ENCODE measurements around the gene CDH24.

CDH24 gene

DNA sequence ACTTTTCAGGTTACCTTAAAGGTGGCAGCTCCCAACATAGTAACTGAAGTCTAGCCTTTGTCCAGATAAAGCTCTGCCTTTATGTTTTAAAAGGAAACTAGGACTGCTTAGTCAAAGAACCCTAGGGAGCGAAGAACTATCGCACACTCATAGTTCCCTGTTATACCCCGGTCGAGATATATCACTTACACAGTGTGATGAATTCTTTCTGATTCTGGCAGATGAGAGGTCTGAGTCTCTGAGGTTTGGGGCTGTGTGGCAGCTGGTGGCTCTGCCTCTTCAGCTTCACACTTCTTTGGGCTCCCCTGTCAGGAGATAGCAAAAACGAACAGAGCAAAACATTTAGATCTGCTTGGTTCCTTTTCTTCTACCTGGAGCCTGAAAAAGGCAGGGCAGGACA is 20.6 kb upstream of the CDH24 start:
- no peak for DNase-seq (ENCODE audit: low spot score)
- in situ Hi-C loops (cut with MboI; ENCODE audit: low sequenced_read_pairs, unreplicated experiment): no loop called here
- TF ChIP-seq, protein P1, sequence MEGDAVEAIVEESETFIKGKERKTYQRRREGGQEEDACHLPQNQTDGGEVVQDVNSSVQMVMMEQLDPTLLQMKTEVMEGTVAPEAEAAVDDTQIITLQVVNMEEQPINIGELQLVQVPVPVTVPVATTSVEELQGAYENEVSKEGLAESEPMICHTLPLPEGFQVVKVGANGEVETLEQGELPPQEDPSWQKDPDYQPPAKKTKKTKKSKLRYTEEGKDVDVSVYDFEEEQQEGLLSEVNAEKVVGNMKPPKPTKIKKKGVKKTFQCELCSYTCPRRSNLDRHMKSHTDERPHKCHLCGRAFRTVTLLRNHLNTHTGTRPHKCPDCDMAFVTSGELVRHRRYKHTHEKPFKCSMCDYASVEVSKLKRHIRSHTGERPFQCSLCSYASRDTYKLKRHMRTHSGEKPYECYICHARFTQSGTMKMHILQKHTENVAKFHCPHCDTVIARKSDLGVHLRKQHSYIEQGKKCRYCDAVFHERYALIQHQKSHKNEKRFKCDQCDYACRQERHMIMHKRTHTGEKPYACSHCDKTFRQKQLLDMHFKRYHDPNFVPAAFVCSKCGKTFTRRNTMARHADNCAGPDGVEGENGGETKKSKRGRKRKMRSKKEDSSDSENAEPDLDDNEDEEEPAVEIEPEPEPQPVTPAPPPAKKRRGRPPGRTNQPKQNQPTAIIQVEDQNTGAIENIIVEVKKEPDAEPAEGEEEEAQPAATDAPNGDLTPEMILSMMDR (IDR thresholded peaks at IDR 0.05; ENCODE audit: borderline replicate concordance, control extremely low read depth, extremely low read depth, insufficient read depth, missing control alignments): no peak

DNA sequence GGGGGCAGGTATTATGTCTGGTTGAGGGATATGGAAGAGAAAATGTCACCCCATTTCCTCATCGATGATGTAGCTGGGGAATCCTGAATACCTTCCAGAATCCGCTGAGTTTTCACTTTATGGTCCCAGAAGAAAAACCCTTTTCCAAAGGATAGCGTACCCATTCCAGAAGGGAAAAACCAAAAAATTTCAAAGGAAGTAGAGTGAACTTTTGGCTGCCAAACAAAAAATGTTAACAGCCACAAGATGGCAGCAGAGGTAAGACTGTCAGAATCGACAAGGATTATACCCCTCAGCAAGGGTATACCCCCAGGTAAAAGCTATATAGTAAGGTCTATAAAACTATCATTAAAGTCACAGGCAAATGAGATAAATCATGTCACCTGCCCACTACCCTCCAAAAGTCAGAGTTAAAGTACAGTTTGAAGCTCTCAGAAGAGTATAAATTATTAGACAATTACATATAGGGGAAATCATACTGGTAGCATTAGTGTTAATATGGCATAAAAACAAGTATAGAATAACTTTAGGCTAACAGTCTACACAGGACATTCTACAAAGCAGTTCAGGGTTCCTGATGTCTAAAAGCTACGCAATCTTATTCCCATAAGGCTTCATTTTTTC is 19.6 kb upstream of the CDH24 start:
- TF ChIP-seq, protein P1 (IDR thresholded peaks at IDR 0.05; ENCODE audit: borderline replicate concordance, control extremely low read depth, extremely low read depth, insufficient read depth, missing control alignments): peak; percentile 40
- in situ Hi-C loops (cut with MboI; ENCODE audit: low sequenced_read_pairs, unreplicated experiment): no loop called here

DNA sequence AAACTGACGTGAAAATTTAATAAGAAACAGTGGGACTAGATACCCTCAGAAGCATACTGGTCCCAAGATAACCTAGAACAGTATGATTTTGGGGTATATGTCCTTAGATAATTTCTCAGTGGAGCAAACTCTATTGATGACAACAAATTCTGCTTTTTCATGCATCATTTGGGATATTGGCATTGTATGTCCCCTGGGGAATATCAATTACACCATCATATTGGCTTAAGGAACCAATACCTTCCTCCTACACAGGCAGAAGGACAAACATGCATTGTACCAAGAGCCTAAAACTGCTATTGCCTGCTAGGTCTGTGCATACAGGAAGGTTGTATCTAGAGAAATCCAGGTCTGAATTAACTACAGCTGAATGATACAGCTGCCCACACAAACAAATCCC is 17.6 kb upstream of the CDH24 start:
- TF ChIP-seq, protein P1 (IDR thresholded peaks at IDR 0.05; ENCODE audit: borderline replicate concordance, control extremely low read depth, extremely low read depth, insufficient read depth, missing control alignments): no peak
- in situ Hi-C loops (cut with MboI; ENCODE audit: low sequenced_read_pairs, unreplicated experiment): no loop called here
- DNase-seq (ENCODE audit: low spot score): no peak

More for the DNA sequence above, 19.6 kb upstream of the CDH24 start:
- DNase-seq (ENCODE audit: low spot score): no peak

DNA sequence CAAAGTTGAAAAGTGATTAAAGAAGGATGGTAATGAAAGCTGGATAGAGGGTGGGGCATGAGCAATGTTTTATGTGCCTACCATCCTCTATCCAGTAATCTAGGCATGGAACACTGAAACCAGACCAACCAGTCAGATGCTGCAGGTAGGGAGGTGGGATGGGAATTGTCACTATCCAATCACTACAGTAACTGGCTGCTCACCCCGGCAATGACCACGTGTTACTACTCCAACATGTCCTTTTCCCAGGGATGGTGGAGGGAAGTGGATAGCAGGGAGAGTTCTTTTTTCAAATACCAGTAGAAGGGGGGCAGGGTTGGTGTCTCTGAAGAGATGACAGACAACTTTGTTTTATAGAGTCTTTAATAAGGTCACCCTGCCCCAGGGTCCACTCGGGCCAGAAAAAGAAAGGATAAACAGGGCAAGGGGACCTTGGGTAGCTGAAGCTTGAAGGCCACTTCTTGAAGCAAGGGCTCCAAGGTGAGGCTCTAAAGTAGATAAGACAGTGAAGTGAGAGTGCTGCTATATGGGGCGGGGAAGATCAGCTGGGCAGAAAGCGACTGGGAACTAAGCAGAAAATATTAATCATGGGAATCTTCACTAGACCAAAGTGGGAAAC is 14.7 kb upstream of the CDH24 start:
- TF ChIP-seq, protein P1 (IDR thresholded peaks at IDR 0.05; ENCODE audit: borderline replicate concordance, control extremely low read depth, extremely low read depth, insufficient read depth, missing control alignments): no peak
- in situ Hi-C loops (cut with MboI; ENCODE audit: low sequenced_read_pairs, unreplicated experiment): no loop called here
- no peak for DNase-seq (ENCODE audit: low spot score)

DNA sequence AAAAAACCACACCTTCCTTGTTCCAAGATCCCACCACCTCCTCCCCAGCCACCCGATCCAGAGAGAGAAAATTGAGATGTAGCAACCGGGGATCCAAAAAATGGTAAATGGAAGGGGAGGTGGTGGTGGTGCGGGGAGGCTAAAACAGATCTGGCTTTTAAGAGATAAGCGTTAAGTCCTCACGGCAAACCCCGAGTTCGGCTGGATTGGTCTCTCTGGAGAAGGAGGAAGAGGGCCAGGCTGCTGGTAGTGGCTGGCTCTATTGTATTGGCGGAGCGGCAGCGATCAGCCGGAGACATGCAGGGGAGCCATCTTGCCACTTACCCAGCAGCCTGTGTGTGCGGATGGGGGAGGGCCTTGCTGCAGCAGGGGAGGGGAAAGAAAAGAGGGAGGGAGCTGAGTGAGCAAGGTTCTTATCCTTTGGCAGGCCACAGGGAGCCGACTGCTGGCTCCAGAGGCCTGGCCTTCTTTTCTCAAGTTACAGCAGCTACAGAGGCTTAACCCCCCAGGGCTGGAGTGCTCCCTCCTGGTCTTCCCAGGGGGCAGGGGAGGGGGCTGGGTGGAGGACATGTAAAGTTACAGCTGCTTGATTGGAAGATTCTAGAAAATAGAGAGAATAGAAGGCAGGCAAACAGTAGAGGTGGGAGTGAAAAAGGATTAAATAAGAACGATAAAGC is 14.1 kb upstream of the CDH24 start:
- TF ChIP-seq, protein P1 (IDR thresholded peaks at IDR 0.05; ENCODE audit: borderline replicate concordance, control extremely low read depth, extremely low read depth, insufficient read depth, missing control alignments): no peak
- DNase-seq (ENCODE audit: low spot score): peak; percentile 88
- in situ Hi-C loops (cut with MboI; ENCODE audit: low sequenced_read_pairs, unreplicated experiment): no loop called here

DNA sequence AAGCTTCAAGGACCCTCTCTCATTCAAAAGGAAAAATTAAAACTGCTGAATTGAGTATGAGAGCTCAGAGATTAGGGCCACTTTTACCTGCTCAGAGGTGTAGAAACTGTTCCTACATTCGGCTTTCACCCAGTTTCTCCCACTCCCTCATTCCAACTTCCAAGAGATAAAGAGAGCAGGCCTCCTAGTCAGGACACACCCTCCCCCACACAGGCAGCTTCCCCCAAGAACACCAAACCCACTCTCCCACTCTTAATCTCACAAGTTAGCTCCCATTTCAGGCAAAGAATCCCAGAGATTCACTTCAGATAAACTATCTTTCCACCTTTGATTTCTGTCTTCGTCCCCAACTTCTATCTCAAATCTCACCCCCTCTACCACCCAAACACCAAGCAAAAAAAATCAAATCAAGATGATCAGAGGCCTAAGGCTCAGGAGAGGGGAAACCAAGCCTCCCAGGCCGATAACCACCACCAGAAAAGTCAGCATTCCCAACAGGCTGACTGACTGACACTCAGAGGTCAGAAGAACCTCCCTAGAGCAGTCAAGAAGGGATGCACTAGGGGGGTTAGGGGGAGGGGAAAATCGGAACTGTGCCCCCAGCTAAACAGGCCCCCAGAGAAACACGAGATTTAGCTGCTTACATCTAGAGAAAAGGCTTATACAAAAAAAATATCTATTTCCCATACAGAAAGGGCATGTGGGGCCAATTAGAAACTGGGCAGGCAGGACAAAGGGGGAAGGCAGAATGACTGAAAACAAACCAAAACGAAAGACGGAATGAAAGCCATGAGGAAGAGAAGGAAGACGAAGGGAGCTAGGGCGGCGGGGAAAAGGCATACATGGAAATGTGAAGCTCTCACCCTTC is 13.2 kb upstream of the CDH24 start:
- TF ChIP-seq, protein P1 (IDR thresholded peaks at IDR 0.05; ENCODE audit: borderline replicate concordance, control extremely low read depth, extremely low read depth, insufficient read depth, missing control alignments): no peak

More for the DNA sequence above, 13.2 kb upstream of the CDH24 start:
- in situ Hi-C loops (cut with MboI; ENCODE audit: low sequenced_read_pairs, unreplicated experiment): no loop called here
- DNase-seq (ENCODE audit: low spot score): peak; percentile 18

All from GM13976 (cell line).